NCI-H526 (cell line): ENCODE measurements around the gene FIS1.

Experiments used
- DNase-seq, 2 experiments: peaks; one replicate each; lab custom pipeline; 2025; lab: John Stamatoyannopoulos, UW

FIS1 gene

GRCh38 chr7:101233907-101234547 is 10.9 kb downstream of the FIS1 start:
- DNase-seq = peak in 1 of 2 experiments; percentile 15

- peak; percentile 23 to 87 for DNase-seq
Observed at GRCh38 chr7:101232141-101232850, 12.6 kb downstream of the FIS1 start.

- no peak for DNase-seq
Observed at GRCh38 chr7:101231644-101232043, 13.2 kb downstream of the FIS1 start.

GRCh38 chr7:101226721-101227120 is 18.2 kb downstream of the FIS1 start:
- DNase-seq = no peak

GRCh38 chr7:101225650-101226049 is 19.2 kb downstream of the FIS1 start:
- DNase-seq = no peak

GRCh38 chr7:101223528-101223927 is 21.4 kb downstream of the FIS1 start:
- no peak for DNase-seq

- no peak for DNase-seq
Observed at GRCh38 chr7:101222275-101222830, 22.5 kb downstream of the FIS1 start.

- no peak for DNase-seq
Observed at GRCh38 chr7:101220295-101220694, 24.6 kb downstream of the FIS1 start.

- DNase-seq = peak in 1 of 2 experiments; percentile 55
Observed at GRCh38 chr7:101218236-101219125, 26.4 kb downstream of the FIS1 start.

- peak; percentile 98 to 99 for DNase-seq
Observed at GRCh38 chr7:101217388-101218235, 27.3 kb downstream of the FIS1 start, which contains the start of the genes PLOD3 and ZNHIT1. Gene PLOD3 (minus strand): TSS chr7:101217581. CDS start chr7:101217274, 307 bp downstream. Gene ZNHIT1 (plus strand): TSS chr7:101218165. CDS start chr7:101218196, 31 bp downstream.

- DNase-seq = peak in 1 of 2 experiments; percentile 56
Observed at GRCh38 chr7:101216860-101217387, 28.0 kb downstream of the FIS1 start.

- no peak for DNase-seq
Observed at GRCh38 chr7:101216001-101216859, 28.7 kb downstream of the FIS1 start.

GRCh38 chr7:101212014-101212413 is 32.9 kb downstream of the FIS1 start:
- no peak for DNase-seq

- no peak for DNase-seq
Observed at GRCh38 chr7:101211501-101211900, 33.4 kb downstream of the FIS1 start.

- DNase-seq = no peak
Observed at GRCh38 chr7:101210143-101210542, 34.7 kb downstream of the FIS1 start.

GRCh38 chr7:101208794-101209193 is 36.1 kb downstream of the FIS1 start:
- no peak for DNase-seq

GRCh38 chr7:101207459-101207858 is 37.4 kb downstream of the FIS1 start:
- DNase-seq = no peak

- DNase-seq = no peak
Observed at GRCh38 chr7:101206665-101207042, 38.2 kb downstream of the FIS1 start.

GRCh38 chr7:101205901-101206664 is 38.8 kb downstream of the FIS1 start:
- no peak for DNase-seq
